ENCODE results near the gene CD200R1. TPM values are rescaled to one million over a fixed set of nuclear protein-coding genes. Genes with fewer than 3 reads are reported as not detected.

The CD200R1 gene
- total RNA-seq, 1 experiment from 2014 or later: 0.20 TPM

DNA sequence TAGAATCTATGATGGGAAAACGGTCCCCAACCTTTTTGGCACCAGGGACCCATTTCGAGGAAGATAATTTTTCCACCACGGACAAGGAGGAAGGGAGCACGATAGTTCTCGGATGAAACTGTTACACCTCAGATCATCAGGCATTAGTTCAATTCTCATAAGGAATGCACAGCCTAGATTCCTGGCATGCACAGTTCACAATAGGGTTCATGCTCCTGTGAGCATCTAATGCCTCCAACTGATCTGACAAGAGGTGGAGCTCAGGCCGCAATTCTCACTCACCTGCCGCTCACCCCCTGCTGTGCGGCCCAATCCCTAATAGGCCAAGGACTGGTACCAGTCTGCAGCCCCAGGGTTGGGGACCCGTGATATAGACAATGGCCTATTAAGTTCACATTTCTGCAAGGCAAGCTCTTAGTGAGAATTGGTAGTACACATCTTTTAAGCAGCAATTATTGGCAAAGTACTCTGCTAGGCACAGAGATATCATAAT, 26.5 kb downstream of the CD200R1 start:
- no peak for DNase-seq
- Histone ChIP-seq H4K20me1 (ENCODE audit: insufficient read depth) (no peaks in the 10 kb centered on the region), H3K9me3 (ENCODE audit: insufficient read depth, low read depth) (no peaks in the 10 kb centered on the region), H3F3A (ENCODE audit: insufficient read depth, low read depth) (no peaks in the 10 kb centered on the region), H3K79me2 (ENCODE audit: low read depth) (no peaks in the 10 kb centered on the region), H3K27ac (no peak overlapping the region), H3K4me1 (replicated peaks; ENCODE audit: insufficient read depth) (no peaks in the 10 kb centered on the region), H3K27me3 (ENCODE audit: insufficient read depth, low read depth) (no peaks in the 10 kb centered on the region), H3K4me3 (no peak overlapping the region), H3K4me2 (no peak overlapping the region), H2AFZ (no peak overlapping the region), H3K36me3 (ENCODE audit: low read depth) (no peaks in the 10 kb centered on the region), H3K9me2 (ENCODE audit: insufficient read depth) (no peaks in the 10 kb centered on the region)
- ChIA-PET CTCF (no interaction called here), POLR2A (ENCODE audit: unreplicated experiment) (interaction anchor here (0.6 kb wide), 1 partner anchor 11 kb away, joined by 3 read pairs; no protein-coding TSS in a partner anchor)
- intact Hi-C loops (cut with micrococcal nuclease; ENCODE audit: unreplicated experiment): no loop called here
- TF ChIP-seq, protein P1, sequence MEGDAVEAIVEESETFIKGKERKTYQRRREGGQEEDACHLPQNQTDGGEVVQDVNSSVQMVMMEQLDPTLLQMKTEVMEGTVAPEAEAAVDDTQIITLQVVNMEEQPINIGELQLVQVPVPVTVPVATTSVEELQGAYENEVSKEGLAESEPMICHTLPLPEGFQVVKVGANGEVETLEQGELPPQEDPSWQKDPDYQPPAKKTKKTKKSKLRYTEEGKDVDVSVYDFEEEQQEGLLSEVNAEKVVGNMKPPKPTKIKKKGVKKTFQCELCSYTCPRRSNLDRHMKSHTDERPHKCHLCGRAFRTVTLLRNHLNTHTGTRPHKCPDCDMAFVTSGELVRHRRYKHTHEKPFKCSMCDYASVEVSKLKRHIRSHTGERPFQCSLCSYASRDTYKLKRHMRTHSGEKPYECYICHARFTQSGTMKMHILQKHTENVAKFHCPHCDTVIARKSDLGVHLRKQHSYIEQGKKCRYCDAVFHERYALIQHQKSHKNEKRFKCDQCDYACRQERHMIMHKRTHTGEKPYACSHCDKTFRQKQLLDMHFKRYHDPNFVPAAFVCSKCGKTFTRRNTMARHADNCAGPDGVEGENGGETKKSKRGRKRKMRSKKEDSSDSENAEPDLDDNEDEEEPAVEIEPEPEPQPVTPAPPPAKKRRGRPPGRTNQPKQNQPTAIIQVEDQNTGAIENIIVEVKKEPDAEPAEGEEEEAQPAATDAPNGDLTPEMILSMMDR (conservative IDR thresholded peaks at IDR 0.05): no peak
- TF ChIP-seq EZH2 (IDR thresholded peaks at IDR 0.05; ENCODE audit: low read depth): no peak
- BruUV-seq (replicated peaks): no TSS peak

DNA sequence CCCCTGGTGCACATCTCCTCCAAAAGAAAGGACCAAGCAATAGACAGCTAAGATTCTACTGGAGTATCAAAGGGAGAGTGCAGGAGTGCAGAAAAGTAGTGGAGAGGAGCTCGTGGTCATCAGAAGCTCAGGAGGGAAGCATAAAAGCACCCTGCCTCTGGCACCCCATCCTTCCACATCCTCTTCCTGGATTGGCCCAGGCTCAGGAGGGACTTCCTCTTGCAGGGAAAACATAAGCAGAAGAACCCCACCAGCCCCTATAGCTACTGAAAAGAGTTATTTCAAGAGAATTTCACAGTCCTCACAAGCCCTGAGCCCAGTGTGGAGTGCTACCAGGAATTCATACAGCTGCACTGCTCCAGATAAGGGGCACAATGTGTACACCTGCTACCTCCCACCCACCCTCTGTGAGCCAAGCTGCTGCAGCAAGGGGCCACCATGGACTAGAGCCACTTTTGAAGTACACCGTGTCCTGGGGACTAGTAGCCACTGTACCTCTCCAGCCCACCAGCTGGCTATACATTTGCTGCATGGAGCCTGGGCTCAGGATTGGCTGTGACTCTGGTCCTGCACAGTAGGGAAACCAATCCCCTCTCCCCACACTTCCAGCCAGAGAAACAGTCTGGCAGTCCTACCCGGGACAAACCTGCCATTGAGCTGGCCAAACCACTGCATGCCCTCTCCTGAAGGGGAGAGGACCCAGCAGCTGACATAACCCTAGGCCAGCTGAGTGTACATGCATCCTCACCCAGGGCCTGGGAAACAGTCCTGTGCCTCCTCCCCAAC, 43.0 kb downstream of the CD200R1 start:
- ChIA-PET POLR2A (ENCODE audit: unreplicated experiment) (no interaction called here), CTCF (no interaction called here)
- Histone ChIP-seq H3K4me1 (replicated peaks; ENCODE audit: insufficient read depth) (no peaks in the 10 kb centered on the region), H3K27me3 (ENCODE audit: insufficient read depth, low read depth) (no peaks in the 10 kb centered on the region), H3K36me3 (ENCODE audit: low read depth) (no peaks in the 10 kb centered on the region), H3K9me2 (ENCODE audit: insufficient read depth) (no peaks in the 10 kb centered on the region), H3K4me2 (no peak overlapping the region), H3K4me3 (no peak overlapping the region), H3K79me2 (ENCODE audit: low read depth) (no peaks in the 10 kb centered on the region), H3K27ac (no peak overlapping the region), H2AFZ (peak overlapping the region; percentile 50; the same call in 1 of the 2 replicates), H4K20me1 (ENCODE audit: insufficient read depth) (no peaks in the 10 kb centered on the region), H3K9me3 (ENCODE audit: insufficient read depth, low read depth) (no peaks in the 10 kb centered on the region), H3F3A (ENCODE audit: insufficient read depth, low read depth) (no peaks in the 10 kb centered on the region)
- intact Hi-C loops (cut with micrococcal nuclease; ENCODE audit: unreplicated experiment): no loop called here
- BruUV-seq (replicated peaks): no TSS peak
- no peak for DNase-seq
- TF ChIP-seq, protein P1 (conservative IDR thresholded peaks at IDR 0.05): no peak
- TF ChIP-seq EZH2 (IDR thresholded peaks at IDR 0.05; ENCODE audit: low read depth): no peak

DNA sequence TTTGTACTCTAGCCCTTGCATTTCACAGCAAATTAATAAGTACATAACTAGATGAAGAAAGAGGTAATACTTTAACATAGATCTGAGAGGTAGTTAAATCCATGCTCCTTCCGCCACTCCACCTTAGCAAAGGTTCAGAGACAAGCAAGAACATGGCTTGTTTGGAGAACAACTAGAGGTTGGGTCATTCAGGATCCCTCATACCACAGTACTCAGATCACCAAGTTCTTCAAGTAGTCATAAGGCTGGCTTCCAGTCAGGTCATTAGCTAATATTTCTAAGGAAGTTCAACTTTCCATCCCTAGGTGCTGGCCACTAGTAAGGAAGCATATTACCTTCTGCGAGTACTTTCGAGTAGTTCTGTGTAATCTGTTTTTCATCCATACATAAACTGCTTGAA, 44.1 kb downstream of the CD200R1 start:
- Histone ChIP-seq H3K4me3 (no peak overlapping the region), H3F3A (ENCODE audit: insufficient read depth, low read depth) (no peaks in the 10 kb centered on the region), H3K4me2 (no peak overlapping the region), H3K79me2 (ENCODE audit: low read depth) (no peaks in the 10 kb centered on the region), H3K4me1 (replicated peaks; ENCODE audit: insufficient read depth) (no peaks in the 10 kb centered on the region), H3K9me3 (ENCODE audit: insufficient read depth, low read depth) (no peaks in the 10 kb centered on the region), H3K27ac (no peak overlapping the region), H3K9me2 (ENCODE audit: insufficient read depth) (no peaks in the 10 kb centered on the region), H2AFZ (no peak overlapping the region), H3K36me3 (ENCODE audit: low read depth) (no peaks in the 10 kb centered on the region), H4K20me1 (ENCODE audit: insufficient read depth) (no peaks in the 10 kb centered on the region), H3K27me3 (ENCODE audit: insufficient read depth, low read depth) (no peaks in the 10 kb centered on the region)
- intact Hi-C loops (cut with micrococcal nuclease; ENCODE audit: unreplicated experiment): no loop called here
- DNase-seq: no peak
- BruUV-seq (replicated peaks): no TSS peak
- ChIA-PET POLR2A (ENCODE audit: unreplicated experiment) (no interaction called here), CTCF (no interaction called here)
- no peak for TF ChIP-seq EZH2 (IDR thresholded peaks at IDR 0.05; ENCODE audit: low read depth)
- TF ChIP-seq, protein P1 (conservative IDR thresholded peaks at IDR 0.05): no peak
